ENCODE results near the gene TMEM87B. TPM values are rescaled to one million over a fixed set of nuclear protein-coding genes. Genes with fewer than 3 reads are reported as not detected.

TMEM87B gene
- total and polyA plus RNA-seq, 10 of the 15 experiments (the other 5 are each of a cell fraction or from before 2014, with no cell fraction given), result 5.7 to 20.6 (median 12.3) TPM

DNA sequence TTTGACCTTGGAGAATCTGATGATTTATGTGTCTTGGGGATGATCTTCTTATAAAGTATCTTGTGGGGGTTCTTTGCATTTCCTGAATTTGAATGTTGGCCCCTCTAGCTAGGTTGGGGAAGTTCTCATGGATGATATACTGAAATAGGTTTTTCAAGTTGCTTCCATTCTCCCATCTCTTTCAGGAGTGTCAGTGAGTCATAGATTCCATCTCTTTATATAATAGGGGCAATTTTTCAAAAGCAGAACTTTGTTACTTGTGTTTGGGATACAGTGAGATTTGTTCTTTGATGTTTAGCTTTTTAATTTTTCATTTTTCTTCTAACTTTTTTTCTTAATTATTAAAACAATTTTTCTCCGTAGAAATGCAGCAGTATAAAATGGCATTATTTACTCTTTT lies 19.4 kb downstream of the TMEM87B start (continued):
- no peak for TF ChIP-seq KDM1A (IDR thresholded peaks at IDR 0.05; ENCODE audit: borderline replicate concordance)
- TF ChIP-seq FOXK2 (IDR thresholded peaks at IDR 0.05), result no peak
- TF ChIP-seq, protein P1, sequence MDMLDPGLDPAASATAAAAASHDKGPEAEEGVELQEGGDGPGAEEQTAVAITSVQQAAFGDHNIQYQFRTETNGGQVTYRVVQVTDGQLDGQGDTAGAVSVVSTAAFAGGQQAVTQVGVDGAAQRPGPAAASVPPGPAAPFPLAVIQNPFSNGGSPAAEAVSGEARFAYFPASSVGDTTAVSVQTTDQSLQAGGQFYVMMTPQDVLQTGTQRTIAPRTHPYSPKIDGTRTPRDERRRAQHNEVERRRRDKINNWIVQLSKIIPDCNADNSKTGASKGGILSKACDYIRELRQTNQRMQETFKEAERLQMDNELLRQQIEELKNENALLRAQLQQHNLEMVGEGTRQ (IDR thresholded peaks at IDR 0.05; ENCODE audit: borderline replicate concordance, low read depth, low read length), result no peak

DNA sequence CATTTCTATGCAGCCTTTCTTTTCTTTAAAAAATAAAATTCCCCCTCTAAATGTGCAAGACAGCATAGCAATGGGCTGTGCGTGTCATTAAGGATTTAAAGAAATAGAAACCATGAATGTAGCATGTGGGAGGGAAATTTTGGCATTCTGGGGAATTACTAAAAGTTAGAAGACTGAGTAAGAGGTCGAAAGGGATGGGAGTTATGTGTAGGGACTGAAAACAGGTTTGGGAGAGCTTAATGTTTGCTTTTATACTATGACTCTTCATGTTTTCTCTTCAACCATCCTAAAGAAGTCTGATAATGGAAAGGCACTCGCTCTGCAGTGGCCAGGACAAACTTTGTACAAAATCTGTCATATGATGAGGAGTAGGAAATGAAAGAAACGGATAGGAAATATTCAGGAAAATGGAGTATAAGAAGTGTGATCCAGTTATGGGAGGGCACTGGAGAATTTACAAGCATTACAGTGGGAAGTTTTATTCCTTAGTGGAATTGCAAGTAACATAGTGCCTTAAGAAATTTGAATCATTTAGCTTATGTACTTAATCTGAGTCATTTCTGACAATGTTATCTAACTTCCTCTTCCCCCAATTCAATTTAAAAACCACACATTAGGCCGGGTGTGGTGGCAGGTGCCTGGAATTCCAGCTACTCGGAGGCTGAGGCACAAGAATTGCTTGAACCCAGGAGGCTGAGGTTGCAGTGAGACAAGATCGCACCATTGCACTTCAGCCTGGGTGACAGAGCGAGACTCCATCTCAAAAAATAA lies 20.6 kb downstream of the TMEM87B start:
- ChIA-PET CTCF (interaction anchor here (1.0 to 1.3 kb wide), 2 partner anchors 25 to 188 kb away, joined by 3 to 4 read pairs; no protein-coding TSS in a partner anchor), RAD21 (ENCODE audit: unreplicated experiment) (interaction anchor here (2.0 kb wide), 1 partner anchor 21 kb away, joined by 7 read pairs; the partner anchor contains the start of gene TMEM87B), POLR2A (interaction anchor here (1.5 to 2.0 kb wide), 2 partner anchors 12 to 21 kb away, joined by 3 to 6 read pairs; partner anchors contain the start of gene TMEM87B), SMC1A (ENCODE audit: uncharacterized antibody, unreplicated experiment) (interaction anchor here (0.8 to 3.3 kb wide), 6 partner anchors 12 to 43 kb away, joined by 3 to 10 read pairs (median 3); no protein-coding TSS in a partner anchor)
- H3K79me2 ChIP-seq (ENCODE audit: control insufficient read depth, insufficient read depth, low read length), result peaks cover 3% of the 10 kb centered on the region; the same call in 1 of the 2 replicates
- peaks cover 9% of the 10 kb centered on the region for H3K4me1 ChIP-seq (ENCODE audit: control insufficient read depth, insufficient read depth, low read length)
- no peak overlapping the region for H3K9ac ChIP-seq (ENCODE audit: control insufficient read depth, insufficient read depth, low read length)
- peak overlapping the region; percentile 67; the same call in 1 of the 2 replicates for H3K27ac ChIP-seq (ENCODE audit: control insufficient read depth, insufficient read depth)
- intact Hi-C loops (cut with micrococcal nuclease; ENCODE audit: unreplicated experiment) (no loop called here), in situ Hi-C loops (cut with MboI) (no loop called here)
- DNase-seq (ENCODE audit: low read depth, low spot score) (no peak), FAIRE-seq (no peak), ATAC-seq (peak; percentile 41)
- H3K27me3 ChIP-seq (replicated peaks in 1 of 2; ENCODE audit: control insufficient read depth in 2 of 2, insufficient read depth in 2 of 2, low read length in 1 of 2), result no peaks in the 10 kb centered on the region
- WGBS (ENCODE audit: insufficient coverage, insufficient replicate concordance, low lambda C conversion rate, missing lambda C conversion rate), result 23% methylated on average over 8 of the region's 8 CpGs
- no peak overlapping the region for H3K4me3 ChIP-seq
- peaks cover 12% of the 10 kb centered on the region for H3K9me3 ChIP-seq (replicated peaks; ENCODE audit: control insufficient read depth, insufficient read depth, low read length)
- BruUV-seq (replicated peaks), result no TSS peak
- no peak overlapping the region for H2AFZ ChIP-seq (ENCODE audit: control insufficient read depth, low read depth, low read length)
- H3K36me3 ChIP-seq (ENCODE audit: control insufficient read depth in 2 of 2, insufficient read depth in 2 of 2, low read length in 1 of 2), result peaks cover 7 to 14% of the 10 kb centered on the region in 2 experiments
- H3K4me2 ChIP-seq (ENCODE audit: control insufficient read depth, insufficient read depth), result 0 out of 2 replicates have a peak overlapping the region, but pooled peaks have one; percentile 25
- H4K20me1 ChIP-seq (ENCODE audit: control insufficient read depth, insufficient read depth), result no peaks in the 10 kb centered on the region
- TF ChIP-seq, protein P2, sequence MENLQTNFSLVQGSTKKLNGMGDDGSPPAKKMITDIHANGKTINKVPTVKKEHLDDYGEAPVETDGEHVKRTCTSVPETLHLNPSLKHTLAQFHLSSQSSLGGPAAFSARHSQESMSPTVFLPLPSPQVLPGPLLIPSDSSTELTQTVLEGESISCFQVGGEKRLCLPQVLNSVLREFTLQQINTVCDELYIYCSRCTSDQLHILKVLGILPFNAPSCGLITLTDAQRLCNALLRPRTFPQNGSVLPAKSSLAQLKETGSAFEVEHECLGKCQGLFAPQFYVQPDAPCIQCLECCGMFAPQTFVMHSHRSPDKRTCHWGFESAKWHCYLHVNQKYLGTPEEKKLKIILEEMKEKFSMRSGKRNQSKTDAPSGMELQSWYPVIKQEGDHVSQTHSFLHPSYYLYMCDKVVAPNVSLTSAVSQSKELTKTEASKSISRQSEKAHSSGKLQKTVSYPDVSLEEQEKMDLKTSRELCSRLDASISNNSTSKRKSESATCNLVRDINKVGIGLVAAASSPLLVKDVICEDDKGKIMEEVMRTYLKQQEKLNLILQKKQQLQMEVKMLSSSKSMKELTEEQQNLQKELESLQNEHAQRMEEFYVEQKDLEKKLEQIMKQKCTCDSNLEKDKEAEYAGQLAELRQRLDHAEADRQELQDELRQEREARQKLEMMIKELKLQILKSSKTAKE (IDR thresholded peaks at IDR 0.05; ENCODE audit: low read depth, poor library complexity, severe bottlenecking), result no peak
- TF ChIP-seq FOXM1 (IDR thresholded peaks at IDR 0.05; ENCODE audit: low read depth, low read length) (peak; percentile 54; the same call in 1 of the 2 replicates), BCL11A (IDR thresholded peaks at IDR 0.05; ENCODE audit: low read depth, low read length) (0 out of 2 replicates have a peak, but pooled peaks have one; percentile 10), MYC (IDR thresholded peaks at IDR 0.05; ENCODE audit: insufficient read depth, insufficient read length, insufficient replicate concordance, low read length, severe bottlenecking) (no peak), NFIC (IDR thresholded peaks at IDR 0.05; ENCODE audit: low read depth, low read length) (peak; percentile 32; the same call in 1 of the 2 replicates), KAT2A (conservative IDR thresholded peaks at IDR 0.05; ENCODE audit: control insufficient read depth, low read depth, low read length) (no peak), SREBF2 (IDR thresholded peaks at IDR 0.05; ENCODE audit: low read length) (no peak), IKZF1 (conservative IDR thresholded peaks at IDR 0.05) (peak; percentile 68; the same call in 1 of the 2 replicates)
- TF ChIP-seq, protein P3, sequence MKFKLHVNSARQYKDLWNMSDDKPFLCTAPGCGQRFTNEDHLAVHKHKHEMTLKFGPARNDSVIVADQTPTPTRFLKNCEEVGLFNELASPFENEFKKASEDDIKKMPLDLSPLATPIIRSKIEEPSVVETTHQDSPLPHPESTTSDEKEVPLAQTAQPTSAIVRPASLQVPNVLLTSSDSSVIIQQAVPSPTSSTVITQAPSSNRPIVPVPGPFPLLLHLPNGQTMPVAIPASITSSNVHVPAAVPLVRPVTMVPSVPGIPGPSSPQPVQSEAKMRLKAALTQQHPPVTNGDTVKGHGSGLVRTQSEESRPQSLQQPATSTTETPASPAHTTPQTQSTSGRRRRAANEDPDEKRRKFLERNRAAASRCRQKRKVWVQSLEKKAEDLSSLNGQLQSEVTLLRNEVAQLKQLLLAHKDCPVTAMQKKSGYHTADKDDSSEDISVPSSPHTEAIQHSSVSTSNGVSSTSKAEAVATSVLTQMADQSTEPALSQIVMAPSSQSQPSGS (IDR thresholded peaks at IDR 0.05; ENCODE audit: low read length), result 0 out of 2 replicates have a peak, but pooled peaks have one; percentile 28
- TF ChIP-seq, protein P4, sequence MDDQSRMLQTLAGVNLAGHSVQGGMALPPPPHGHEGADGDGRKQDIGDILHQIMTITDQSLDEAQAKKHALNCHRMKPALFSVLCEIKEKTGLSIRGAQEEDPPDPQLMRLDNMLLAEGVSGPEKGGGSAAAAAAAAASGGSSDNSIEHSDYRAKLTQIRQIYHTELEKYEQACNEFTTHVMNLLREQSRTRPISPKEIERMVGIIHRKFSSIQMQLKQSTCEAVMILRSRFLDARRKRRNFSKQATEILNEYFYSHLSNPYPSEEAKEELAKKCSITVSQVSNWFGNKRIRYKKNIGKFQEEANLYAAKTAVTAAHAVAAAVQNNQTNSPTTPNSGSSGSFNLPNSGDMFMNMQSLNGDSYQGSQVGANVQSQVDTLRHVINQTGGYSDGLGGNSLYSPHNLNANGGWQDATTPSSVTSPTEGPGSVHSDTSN (IDR thresholded peaks at IDR 0.05; ENCODE audit: insufficient replicate concordance, low read depth, low read length), result no peak
